ENCODE measurements around the gene TTF2.

Gene TTF2

GRCh38 chr1:117030271-117030877 lies 29.8 kb upstream of the TTF2 start:
- DNase-seq (ENCODE audit: low read depth, low spot score): no peak
- TF ChIP-seq CTCF (IDR thresholded peaks at IDR 0.05; ENCODE audit: insufficient read depth, low read length, missing control alignments): no peak
- H3K4me3 ChIP-seq (ENCODE audit: low read depth, low read length): no peak overlapping the region
- CTCF ChIA-PET: no interaction called here
- POLR2A ChIA-PET: no interaction called here

GRCh38 chr1:117032266-117032665 lies 27.9 kb upstream of the TTF2 start:
- no peak for TF ChIP-seq CTCF (IDR thresholded peaks at IDR 0.05; ENCODE audit: insufficient read depth, low read length, missing control alignments)
- CTCF ChIA-PET: interaction anchor here (0.7 kb wide), 2 partner anchors 13 to 294 kb away, joined by 3 read pairs; no protein-coding TSS in a partner anchor
- POLR2A ChIA-PET: no interaction called here

GRCh38 chr1:117032681-117033539 lies 27.2 kb upstream of the TTF2 start:
- DNase-seq (ENCODE audit: low read depth, low spot score): no peak
- ChIA-PET POLR2A (no interaction called here), CTCF (interaction anchor here (0.7 kb wide), 2 partner anchors 13 to 294 kb away, joined by 3 read pairs; no protein-coding TSS in a partner anchor)
- no peak for TF ChIP-seq CTCF (IDR thresholded peaks at IDR 0.05; ENCODE audit: insufficient read depth, low read length, missing control alignments)
- no peak overlapping the region for H3K4me3 ChIP-seq (ENCODE audit: low read depth, low read length)

More at GRCh38 chr1:117032266-117032665, 27.9 kb upstream of the TTF2 start:
- no peak overlapping the region for H3K4me3 ChIP-seq (ENCODE audit: low read depth, low read length)
- DNase-seq (ENCODE audit: low read depth, low spot score): no peak

- no peak for TF ChIP-seq CTCF (IDR thresholded peaks at IDR 0.05; ENCODE audit: insufficient read depth, low read length, missing control alignments)
- no peak overlapping the region for H3K4me3 ChIP-seq (ENCODE audit: low read depth, low read length)
- no peak for DNase-seq (ENCODE audit: low read depth, low spot score)
- ChIA-PET CTCF (no interaction called here), POLR2A (no interaction called here)
Measured at GRCh38 chr1:117033772-117034171, 26.4 kb upstream of the TTF2 start.

GRCh38 chr1:117034791-117035290 lies 25.3 kb upstream of the TTF2 start:
- ChIA-PET CTCF (no interaction called here), POLR2A (no interaction called here)
- no peak for DNase-seq (ENCODE audit: low read depth, low spot score)
- no peak for TF ChIP-seq CTCF (IDR thresholded peaks at IDR 0.05; ENCODE audit: insufficient read depth, low read length, missing control alignments)
- no peak overlapping the region for H3K4me3 ChIP-seq (ENCODE audit: low read depth, low read length)

DNA sequence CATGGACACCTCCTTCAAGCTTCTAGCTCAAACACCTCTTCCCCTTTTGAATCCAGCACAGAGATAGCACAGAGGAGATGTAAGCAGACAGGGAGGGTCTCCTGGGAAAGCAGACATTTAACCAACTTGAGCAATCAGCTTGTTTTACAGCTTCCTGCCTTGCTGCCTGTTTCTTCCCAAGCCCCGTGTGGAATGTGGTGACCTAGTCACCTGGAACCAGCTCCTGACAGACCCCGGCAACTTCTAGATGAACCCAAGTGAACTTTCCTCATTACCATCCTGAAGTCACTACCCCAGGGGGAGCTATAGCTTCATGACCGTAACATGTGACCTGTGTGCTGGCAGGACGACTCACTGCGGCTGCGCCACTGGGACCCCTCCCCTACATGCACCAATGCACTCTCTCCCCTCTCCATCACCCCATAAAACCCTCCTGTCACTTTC lies 24.1 kb upstream of the TTF2 start:
- no peak for DNase-seq (ENCODE audit: low read depth, low spot score)

More for the DNA sequence above, 24.1 kb upstream of the TTF2 start:
- no peak overlapping the region for H3K4me3 ChIP-seq (ENCODE audit: low read depth, low read length)
- ChIA-PET POLR2A (no interaction called here), CTCF (no interaction called here)
- TF ChIP-seq CTCF (IDR thresholded peaks at IDR 0.05; ENCODE audit: insufficient read depth, low read length, missing control alignments): no peak
